HL-60 (cell line): ENCODE results near the gene BTBD16.

Experiments
- GABPA ChIP-seq: IDR thresholded peaks from 2 replicates; pipeline ENCODE4 v1.6.1; 2012; ENCODE audit warnings: low read depth
- POLR2AphosphoS5 ChIP-seq: IDR thresholded peaks from 2 replicates; pipeline ENCODE4 v1.6.1; 2012; ENCODE audit warnings: low read depth
- TF ChIP-seq, protein P1 (sequence below): IDR thresholded peaks from one replicate; pipeline ENCODE4 v1.5.1; 2011; ENCODE audit warnings: low read length, control low read depth, inconsistent platforms; ENCODE audit not compliant: insufficient read depth
- TF ChIP-seq, protein P2 (sequence below): IDR thresholded peaks from 2 replicates; pipeline ENCODE4 v1.6.1; 2012; ENCODE audit warnings: low read depth; ENCODE audit not compliant: insufficient replicate concordance

DNA sequence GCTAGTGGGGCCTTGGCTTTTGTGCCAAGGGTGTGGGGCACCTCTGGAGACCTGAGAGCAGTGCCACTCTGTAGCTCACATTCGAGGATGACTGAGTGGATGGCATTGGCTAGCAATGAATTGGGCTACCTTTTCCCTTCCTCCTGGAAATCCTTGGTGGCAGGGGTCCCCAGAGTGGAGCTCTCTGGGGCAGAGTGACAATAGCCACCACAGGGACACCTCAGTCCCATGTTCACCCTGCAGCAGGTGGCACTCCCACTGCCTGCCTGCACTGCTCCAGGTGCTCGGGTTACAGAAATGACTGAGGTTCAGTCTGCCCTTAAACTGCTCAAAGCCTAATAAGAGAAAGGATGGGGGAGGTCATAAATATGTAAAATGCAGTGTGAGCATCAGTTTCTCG lies 17.8 kb downstream of the BTBD16 start:
- TF ChIP-seq, protein P1, sequence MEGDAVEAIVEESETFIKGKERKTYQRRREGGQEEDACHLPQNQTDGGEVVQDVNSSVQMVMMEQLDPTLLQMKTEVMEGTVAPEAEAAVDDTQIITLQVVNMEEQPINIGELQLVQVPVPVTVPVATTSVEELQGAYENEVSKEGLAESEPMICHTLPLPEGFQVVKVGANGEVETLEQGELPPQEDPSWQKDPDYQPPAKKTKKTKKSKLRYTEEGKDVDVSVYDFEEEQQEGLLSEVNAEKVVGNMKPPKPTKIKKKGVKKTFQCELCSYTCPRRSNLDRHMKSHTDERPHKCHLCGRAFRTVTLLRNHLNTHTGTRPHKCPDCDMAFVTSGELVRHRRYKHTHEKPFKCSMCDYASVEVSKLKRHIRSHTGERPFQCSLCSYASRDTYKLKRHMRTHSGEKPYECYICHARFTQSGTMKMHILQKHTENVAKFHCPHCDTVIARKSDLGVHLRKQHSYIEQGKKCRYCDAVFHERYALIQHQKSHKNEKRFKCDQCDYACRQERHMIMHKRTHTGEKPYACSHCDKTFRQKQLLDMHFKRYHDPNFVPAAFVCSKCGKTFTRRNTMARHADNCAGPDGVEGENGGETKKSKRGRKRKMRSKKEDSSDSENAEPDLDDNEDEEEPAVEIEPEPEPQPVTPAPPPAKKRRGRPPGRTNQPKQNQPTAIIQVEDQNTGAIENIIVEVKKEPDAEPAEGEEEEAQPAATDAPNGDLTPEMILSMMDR, result no peak
- no peak for TF ChIP-seq POLR2AphosphoS5
- no peak for TF ChIP-seq GABPA
- TF ChIP-seq, protein P2, sequence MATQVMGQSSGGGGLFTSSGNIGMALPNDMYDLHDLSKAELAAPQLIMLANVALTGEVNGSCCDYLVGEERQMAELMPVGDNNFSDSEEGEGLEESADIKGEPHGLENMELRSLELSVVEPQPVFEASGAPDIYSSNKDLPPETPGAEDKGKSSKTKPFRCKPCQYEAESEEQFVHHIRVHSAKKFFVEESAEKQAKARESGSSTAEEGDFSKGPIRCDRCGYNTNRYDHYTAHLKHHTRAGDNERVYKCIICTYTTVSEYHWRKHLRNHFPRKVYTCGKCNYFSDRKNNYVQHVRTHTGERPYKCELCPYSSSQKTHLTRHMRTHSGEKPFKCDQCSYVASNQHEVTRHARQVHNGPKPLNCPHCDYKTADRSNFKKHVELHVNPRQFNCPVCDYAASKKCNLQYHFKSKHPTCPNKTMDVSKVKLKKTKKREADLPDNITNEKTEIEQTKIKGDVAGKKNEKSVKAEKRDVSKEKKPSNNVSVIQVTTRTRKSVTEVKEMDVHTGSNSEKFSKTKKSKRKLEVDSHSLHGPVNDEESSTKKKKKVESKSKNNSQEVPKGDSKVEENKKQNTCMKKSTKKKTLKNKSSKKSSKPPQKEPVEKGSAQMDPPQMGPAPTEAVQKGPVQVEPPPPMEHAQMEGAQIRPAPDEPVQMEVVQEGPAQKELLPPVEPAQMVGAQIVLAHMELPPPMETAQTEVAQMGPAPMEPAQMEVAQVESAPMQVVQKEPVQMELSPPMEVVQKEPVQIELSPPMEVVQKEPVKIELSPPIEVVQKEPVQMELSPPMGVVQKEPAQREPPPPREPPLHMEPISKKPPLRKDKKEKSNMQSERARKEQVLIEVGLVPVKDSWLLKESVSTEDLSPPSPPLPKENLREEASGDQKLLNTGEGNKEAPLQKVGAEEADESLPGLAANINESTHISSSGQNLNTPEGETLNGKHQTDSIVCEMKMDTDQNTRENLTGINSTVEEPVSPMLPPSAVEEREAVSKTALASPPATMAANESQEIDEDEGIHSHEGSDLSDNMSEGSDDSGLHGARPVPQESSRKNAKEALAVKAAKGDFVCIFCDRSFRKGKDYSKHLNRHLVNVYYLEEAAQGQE, result no peak
